Choroid plexus epithelial cell (primary cell): ENCODE data around the gene RNASE12.
"Not testable (repeated sequence)": the region's sequence is repeated elsewhere in the genome, so short reads cannot be mapped to it uniquely, and the experiment has no call there.

ENCODE experiments used
- DNase-seq: peaks from one replicate; pipeline ENCODE4 v3.0.0-alpha.2; 2010; ENCODE audit warnings: low read depth
- H3K4me3 ChIP-seq: 2 replicates; pipeline ENCODE4 v1.5.1; 2011; ENCODE audit warnings: low read depth, mild to moderate bottlenecking, control low read depth, low read length, moderate library complexity
- CTCF ChIP-seq: conservative IDR thresholded peaks from 2 replicates; pipeline ENCODE4 v1.5.1; 2011; ENCODE audit warnings: low read depth, mild to moderate bottlenecking, control low read depth, inconsistent platforms, low read length, moderate library complexity

RNASE12 gene

GRCh38 chr14:20607617-20608016, 16.4 kb upstream of the RNASE12 start:
- H3K4me3 ChIP-seq = no peak overlapping the region
- DNase-seq = no peak
- TF ChIP-seq CTCF = no peak

GRCh38 chr14:20606902-20607242, 15.7 kb upstream of the RNASE12 start:
- no peak for DNase-seq
- no peak for TF ChIP-seq CTCF
- H3K4me3 ChIP-seq = no peak overlapping the region

GRCh38 chr14:20606190-20606901, 15.2 kb upstream of the RNASE12 start:
- TF ChIP-seq CTCF = peak; percentile 77
- H3K4me3 ChIP-seq = no peak overlapping the region
- peak; percentile 62 for DNase-seq

- DNase-seq = no peak
- no peak overlapping the region for H3K4me3 ChIP-seq
- no peak for TF ChIP-seq CTCF
Observed at GRCh38 chr14:20603813-20604690, 12.9 kb upstream of the RNASE12 start.

- H3K4me3 ChIP-seq = no peak overlapping the region
- DNase-seq = no peak
- no peak for TF ChIP-seq CTCF
Observed at GRCh38 chr14:20602583-20602982, 11.4 kb upstream of the RNASE12 start.

GRCh38 chr14:20601522-20601921, 10.3 kb upstream of the RNASE12 start:
- no peak overlapping the region for H3K4me3 ChIP-seq
- TF ChIP-seq CTCF = no peak
- no peak for DNase-seq

GRCh38 chr14:20597108-20597507, 5.9 kb upstream of the RNASE12 start:
- TF ChIP-seq CTCF = no peak
- no peak for DNase-seq
- H3K4me3 ChIP-seq = no peak overlapping the region

- not testable (repeated sequence) for H3K4me3 ChIP-seq, DNase-seq
Observed at GRCh38 chr14:20595726-20596125, 4.5 kb upstream of the RNASE12 start.
